Measurements from ENCODE around the gene SLC25A23.

- no peak for TF ChIP-seq GATA2 (IDR thresholded peaks at IDR 0.05; ENCODE audit: low read depth, low read length)
- TF ChIP-seq GATA3 (IDR thresholded peaks at IDR 0.05; ENCODE audit: low read depth, low read length) = no peak
Observed at GRCh38 chr19:6459262-6460098, at the start of gene SLC25A23.
